Stimulated activated CD4-positive, alpha-beta T cell treated with anti-CD3 and anti-CD28 coated beads, TNF-alpha, amount 100 ng/mL, for 4 hours (primary cell): Measurements from ENCODE around the gene PTPN6.

Experiments used
- DNase-seq, 3 experiments: peaks; one replicate each; pipeline ENCODE4 v3.0.0-alpha.2; 2020; ENCODE audit warnings: low read depth in 3 of 3

The PTPN6 gene

GRCh38 chr12:6956021-6956727 lies 5.0 kb downstream of the PTPN6 start:
- no peak for DNase-seq

- no peak for DNase-seq
Measured at GRCh38 chr12:6957151-6957701, 6.1 kb downstream of the PTPN6 start.

- DNase-seq, result no peak
Measured at GRCh38 chr12:6957741-6958608, 6.8 kb downstream of the PTPN6 start.

GRCh38 chr12:6958609-6959057 lies 7.5 kb downstream of the PTPN6 start:
- no peak for DNase-seq

- peak in 1 of 3 experiments; percentile 49 for DNase-seq
Measured at GRCh38 chr12:6959058-6959804, 8.1 kb downstream of the PTPN6 start.

GRCh38 chr12:6959805-6960592 lies 8.8 kb downstream of the PTPN6 start:
- DNase-seq, result no peak

GRCh38 chr12:6960593-6961277 lies 9.6 kb downstream of the PTPN6 start:
- DNase-seq, result no peak

- peak; percentile 88 to 96 (median 96) for DNase-seq
Measured at GRCh38 chr12:6961278-6961694, 10.1 kb downstream of the PTPN6 start.

- no peak for DNase-seq
Measured at GRCh38 chr12:6961695-6962284, 10.6 kb downstream of the PTPN6 start.

GRCh38 chr12:6962285-6963015 lies 11.3 kb downstream of the PTPN6 start:
- DNase-seq, result no peak

GRCh38 chr12:6963016-6963731 lies 12.0 kb downstream of the PTPN6 start:
- no peak for DNase-seq

GRCh38 chr12:6963791-6964413 lies 12.7 kb downstream of the PTPN6 start:
- no peak for DNase-seq

- DNase-seq, result no peak
Measured at GRCh38 chr12:6964605-6965025, 13.5 kb downstream of the PTPN6 start.

GRCh38 chr12:6965026-6965661 lies 14.0 kb downstream of the PTPN6 start:
- peak; percentile 76 to 88 (median 78) for DNase-seq

- DNase-seq, result no peak
Measured at GRCh38 chr12:6965714-6966113, 14.6 kb downstream of the PTPN6 start.

- DNase-seq, result no peak
Measured at GRCh38 chr12:6966351-6966750, 15.2 kb downstream of the PTPN6 start.

- DNase-seq, result no peak
Measured at GRCh38 chr12:6967651-6968100, 16.5 kb downstream of the PTPN6 start.

GRCh38 chr12:6968426-6968825 lies 17.3 kb downstream of the PTPN6 start:
- no peak for DNase-seq
